Muscle of leg (tissue), 11 donors: ENCODE results near the gene GJA1. TPM values are rescaled to one million over a fixed set of nuclear protein-coding genes. Genes with fewer than 3 reads are reported as not detected.

Experiments used
- DNase-seq: peaks from one replicate; pipeline ENCODE4 v3.0.0; 2013
- H3K27ac ChIP-seq: one replicate; pipeline ENCODE4 v1.5.1; 2013; ENCODE audit warnings: mild to moderate bottlenecking, low read length, control low read depth
- H3K27me3 ChIP-seq: one replicate; pipeline ENCODE4 v1.6.1; 2013; ENCODE audit warnings: low read length; ENCODE audit not compliant: control insufficient read depth, insufficient read depth
- H3K36me3 ChIP-seq: one replicate; pipeline ENCODE4 v1.6.1; 2013; ENCODE audit warnings: low read length; ENCODE audit not compliant: control insufficient read depth, insufficient read depth
- H3K4me1 ChIP-seq: one replicate; pipeline ENCODE4 v1.6.1; 2013; ENCODE audit warnings: low read length; ENCODE audit not compliant: control insufficient read depth, insufficient read depth
- H3K4me3 ChIP-seq: one replicate; pipeline ENCODE4 v1.5.1; 2013; ENCODE audit warnings: low read length, control low read depth
- H3K9me3 ChIP-seq: replicated peaks from 2 replicates; pipeline ENCODE4 v1.6.1; 2013; ENCODE audit warnings: low read depth, low read length; ENCODE audit not compliant: control insufficient read depth
- WGBS: methylation state at CpG from one replicate; pipeline ENCODE4 v1.1.5; 2013; ENCODE audit warnings: missing lambda C conversion rate; ENCODE audit not compliant: insufficient coverage; 5-methylcytosine and 5-hydroxymethylcytosine counted together
- polyA plus RNA-seq, 8 donors: library from polyadenylated mRNA; unstranded; fragments of 120-200 nt; gene quantifications; one replicate each; pipeline versions ENCODE4 v1.2.1 to v1.2.3, GENCODE V29; 2013; ENCODE audit warnings: inconsistent platforms in 1 of 8, low replicate concordance in 1 of 8; ENCODE audit not compliant: insufficient read length in 8 of 8, insufficient read depth in 1 of 8
- total RNA-seq: library from RNA; stranded (reverse); fragments of 120-200 nt; gene quantifications from one replicate; pipeline ENCODE4 v1.2.4, GENCODE V29; 2013

Gene GJA1
- total and polyA plus RNA-seq, 9 donors = 40.4 to 126 (median 63.8) TPM

- WGBS = 0% methylated on average over 4 of the region's 16 CpGs
- DNase-seq = peak; percentile 65
Observed at GRCh38 chr6:121436274-121436857, 920 bp downstream of the GJA1 start.

DNA sequence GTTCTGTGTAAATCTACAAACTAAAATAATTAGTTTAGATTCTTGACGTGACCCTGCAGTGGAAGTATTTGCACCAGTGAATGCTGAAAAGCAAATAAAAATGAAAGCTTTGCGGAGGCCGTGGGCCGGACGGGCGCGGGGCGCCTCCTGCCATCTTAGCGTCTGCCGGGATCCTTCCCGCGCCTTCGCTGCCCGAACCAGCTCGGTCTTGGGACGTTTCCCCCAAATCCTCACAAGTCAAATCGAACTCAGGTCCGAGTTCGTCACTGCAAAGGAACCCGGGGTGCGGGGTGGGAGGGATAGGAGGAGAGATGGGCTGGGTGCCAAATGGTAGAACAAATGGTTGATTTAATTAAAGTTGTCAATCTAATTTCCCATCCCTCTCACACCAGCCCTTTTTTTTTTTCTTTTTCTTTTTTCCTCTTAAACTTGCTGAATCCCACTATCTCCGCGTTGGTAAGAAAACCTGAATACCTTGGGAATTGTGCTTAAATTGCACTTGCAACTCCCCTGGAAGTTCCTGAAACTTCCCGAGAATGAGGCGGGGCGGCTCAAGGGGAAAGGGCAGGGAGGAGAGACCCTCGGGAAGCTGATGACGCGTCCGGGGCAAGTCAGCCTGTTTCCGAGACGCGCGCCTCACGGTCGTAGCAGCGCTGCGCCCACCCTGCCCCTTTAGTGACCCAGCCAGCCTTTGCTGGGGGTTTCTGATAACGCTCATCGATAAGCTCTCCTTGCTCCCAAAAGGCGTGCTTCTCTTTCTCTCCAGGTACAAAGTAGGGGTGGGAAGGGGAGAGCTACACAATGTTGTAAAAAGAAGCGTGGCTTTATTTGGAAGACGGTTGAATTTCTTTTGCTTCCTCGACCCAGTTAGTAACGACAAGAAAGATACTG is 1.8 kb downstream of the GJA1 start:
- H3K36me3 ChIP-seq = no peaks in the 10 kb centered on the region
- peak overlapping the region; percentile 72 for H3K4me3 ChIP-seq
- no peaks in the 10 kb centered on the region for H3K4me1 ChIP-seq
- H3K27me3 ChIP-seq = peaks cover 6% of the 10 kb centered on the region
- no peaks in the 10 kb centered on the region for H3K9me3 ChIP-seq
- H3K27ac ChIP-seq = peak overlapping the region; percentile 82
- DNase-seq = peak; percentile 87
- under 1% methylated on average over 29 of the region's 45 CpGs for WGBS

More at GRCh38 chr6:121436274-121436857, 920 bp downstream of the GJA1 start:
- Histone ChIP-seq H3K4me3 (peak overlapping the region; percentile 72), H3K27me3 (peaks cover 6% of the 10 kb centered on the region), H3K9me3 (no peaks in the 10 kb centered on the region), H3K4me1 (no peaks in the 10 kb centered on the region), H3K36me3 (no peaks in the 10 kb centered on the region), H3K27ac (peak overlapping the region; percentile 82)

GRCh38 chr6:121437851-121438651 is 2.6 kb downstream of the GJA1 start:
- Histone ChIP-seq H3K27ac (peak overlapping the region; percentile 82), H3K9me3 (no peaks in the 10 kb centered on the region), H3K36me3 (no peaks in the 10 kb centered on the region), H3K4me3 (peak overlapping the region; percentile 72), H3K27me3 (peaks cover 6% of the 10 kb centered on the region), H3K4me1 (peaks cover 3% of the 10 kb centered on the region)
- 0% methylated on average over 4 of the region's 18 CpGs for WGBS
- DNase-seq = peak; percentile 66

DNA sequence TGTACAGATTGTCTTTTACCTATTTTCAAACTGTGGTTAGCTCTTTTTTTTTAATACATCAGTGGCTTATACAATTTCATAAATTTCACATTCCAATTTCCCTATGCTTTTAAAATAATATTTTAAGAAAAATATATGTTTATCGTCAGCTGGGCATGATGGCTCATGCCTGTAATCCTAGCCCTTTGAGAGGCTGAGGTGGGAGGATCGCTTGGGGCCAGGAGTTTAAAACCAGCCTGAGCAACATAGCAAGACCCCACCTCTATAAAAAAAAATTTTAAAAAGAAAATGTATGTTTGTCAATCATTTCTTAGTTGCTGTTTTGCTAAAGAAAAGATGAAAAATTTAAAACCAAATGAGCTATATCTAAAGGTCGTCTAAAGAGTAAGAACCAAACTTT is 3.4 kb downstream of the GJA1 start:
- no peak for DNase-seq
- H3K27me3 ChIP-seq = peaks cover 6% of the 10 kb centered on the region
- no peaks in the 10 kb centered on the region for H3K36me3 ChIP-seq
- H3K4me1 ChIP-seq = peaks cover 3% of the 10 kb centered on the region
- no peak overlapping the region for H3K4me3 ChIP-seq
- no CpG with 5 or more reads among the region's 3 CpGs for WGBS
- H3K9me3 ChIP-seq = no peaks in the 10 kb centered on the region
- H3K27ac ChIP-seq = no peak overlapping the region

- no peaks in the 10 kb centered on the region for H3K36me3 ChIP-seq
- DNase-seq = peak; percentile 28
- no peaks in the 10 kb centered on the region for H3K9me3 ChIP-seq
- H3K4me1 ChIP-seq = peaks cover 7% of the 10 kb centered on the region
- H3K27me3 ChIP-seq = peaks cover 6% of the 10 kb centered on the region
- peak overlapping the region; percentile 60 for H3K27ac ChIP-seq
- H3K4me3 ChIP-seq = no peak overlapping the region
Observed at GRCh38 chr6:121439475-121439874, 4.0 kb downstream of the GJA1 start.

DNA sequence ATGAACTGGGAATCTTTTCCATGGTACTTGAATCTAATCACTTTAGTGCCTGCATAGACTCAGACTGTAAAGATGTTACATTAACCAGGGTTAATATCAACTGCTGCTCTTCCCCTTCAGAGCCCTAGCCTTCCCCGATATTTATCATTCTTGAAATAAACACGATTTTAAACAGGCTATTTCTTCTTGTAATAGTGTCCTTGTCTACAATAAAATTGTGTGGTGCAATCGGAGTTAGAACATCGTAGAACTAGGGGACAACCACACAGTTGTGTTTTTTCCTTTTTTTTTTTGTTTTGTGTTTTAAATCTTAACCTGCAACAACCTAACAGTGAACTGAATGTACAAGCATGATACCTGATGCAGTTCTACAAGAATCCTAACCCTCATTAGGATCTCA is 4.5 kb downstream of the GJA1 start:
- Histone ChIP-seq H3K9me3 (no peaks in the 10 kb centered on the region), H3K4me3 (no peak overlapping the region), H3K27me3 (peaks cover 6% of the 10 kb centered on the region), H3K36me3 (no peaks in the 10 kb centered on the region), H3K4me1 (peaks cover 7% of the 10 kb centered on the region), H3K27ac (peak overlapping the region; percentile 60)
- WGBS = no CpG with 5 or more reads among the region's 4 CpGs
- peak; percentile 36 for DNase-seq

- H3K27me3 ChIP-seq = peaks cover 6% of the 10 kb centered on the region
- no peak for DNase-seq
- 61% methylated on average over 4 of the region's 4 CpGs for WGBS
- H3K36me3 ChIP-seq = peaks cover 1% of the 10 kb centered on the region
- peak overlapping the region; percentile 17 for H3K27ac ChIP-seq
- H3K4me3 ChIP-seq = no peak overlapping the region
- no peaks in the 10 kb centered on the region for H3K9me3 ChIP-seq
- H3K4me1 ChIP-seq = peaks cover 7% of the 10 kb centered on the region
Observed at GRCh38 chr6:121441477-121441876, 6.0 kb downstream of the GJA1 start.

DNA sequence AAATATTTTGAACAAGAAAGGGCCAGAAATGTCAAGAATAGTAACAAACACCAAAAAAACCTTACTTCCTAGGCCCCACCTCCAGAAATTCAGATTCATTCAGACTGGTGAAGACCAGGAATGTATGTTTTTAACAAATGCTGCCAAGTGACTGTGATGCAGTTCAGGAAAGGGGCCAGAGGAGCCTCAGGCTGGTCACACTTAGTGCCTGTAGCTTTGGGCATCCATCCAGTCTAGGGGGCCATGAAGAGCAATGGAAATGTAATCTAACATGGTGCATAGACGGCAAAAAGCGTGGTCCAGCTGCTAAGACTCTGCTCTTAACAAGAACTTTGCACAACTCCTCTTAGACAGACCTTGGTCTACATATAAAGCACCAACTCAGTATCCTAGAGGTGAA is 7.1 kb downstream of the GJA1 start:
- DNase-seq = peak; percentile 33
- no peak overlapping the region for H3K4me3 ChIP-seq
- peaks cover 7% of the 10 kb centered on the region for H3K4me1 ChIP-seq

DNA sequence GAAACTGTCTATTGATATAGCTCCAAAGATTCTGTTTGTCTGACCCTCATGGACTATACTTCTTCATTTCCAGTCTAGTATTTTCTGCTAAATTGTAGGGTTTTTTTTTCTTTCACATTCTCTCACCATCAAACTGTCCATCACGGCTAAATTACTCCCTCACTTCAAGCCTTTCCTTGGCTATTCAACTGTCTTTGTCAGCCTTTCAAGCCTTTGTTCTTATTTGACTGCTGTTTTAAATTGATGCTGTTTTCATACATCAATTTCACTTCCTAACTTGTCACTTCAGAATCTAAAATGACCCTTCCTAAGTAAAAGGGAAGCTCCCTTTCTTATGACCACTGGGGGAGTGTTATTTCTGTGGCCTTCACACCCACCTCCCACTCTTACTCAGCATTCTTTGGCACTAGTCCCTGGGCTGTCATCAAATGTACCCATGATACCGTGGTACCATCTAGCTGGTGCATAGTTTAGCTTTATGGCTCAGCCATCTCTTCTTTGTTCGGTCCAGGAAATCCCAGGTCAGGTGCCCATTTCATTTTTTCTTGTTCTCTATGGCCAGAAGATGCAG is 8.6 kb downstream of the GJA1 start:
- peak; percentile 67 for DNase-seq
- Histone ChIP-seq H3K36me3 (peaks cover 17% of the 10 kb centered on the region), H3K9me3 (no peaks in the 10 kb centered on the region), H3K27ac (peak overlapping the region; percentile 62), H3K4me3 (no peak overlapping the region), H3K4me1 (peaks cover 7% of the 10 kb centered on the region), H3K27me3 (no peaks in the 10 kb centered on the region)
- WGBS = 45% methylated on average over 2 of the region's 3 CpGs

More for the DNA sequence above, 7.1 kb downstream of the GJA1 start:
- Histone ChIP-seq H3K9me3 (no peaks in the 10 kb centered on the region), H3K27ac (peak overlapping the region; percentile 44), H3K36me3 (peaks cover 12% of the 10 kb centered on the region), H3K27me3 (no peaks in the 10 kb centered on the region)
- WGBS = no CpG with 5 or more reads among the region's 2 CpGs
